Ectodermal cell (in vitro differentiated cells): ENCODE data around the gene NUCB1.

Experiments used
- H3K27ac ChIP-seq: 2 replicates; pipeline ENCODE4 v1.7.0; 2013; ENCODE audit warnings: mild to moderate bottlenecking, low read depth, low read length; ENCODE audit not compliant: insufficient read depth, poor library complexity, severe bottlenecking
- H3K27me3 ChIP-seq: 2 replicates; pipeline ENCODE4 v1.7.0; 2013; ENCODE audit warnings: mild to moderate bottlenecking, low read length; ENCODE audit not compliant: insufficient read depth, control insufficient read depth, poor library complexity, severe bottlenecking
- H3K36me3 ChIP-seq: one replicate; pipeline ENCODE4 v1.7.0; 2013; ENCODE audit warnings: low read length; ENCODE audit not compliant: control insufficient read depth, insufficient read depth
- H3K4me1 ChIP-seq: one replicate; pipeline ENCODE4 v1.7.0; 2013; ENCODE audit warnings: low read length; ENCODE audit not compliant: control insufficient read depth, insufficient read depth
- H3K4me3 ChIP-seq: 2 replicates; pipeline ENCODE4 v1.7.0; 2013; ENCODE audit warnings: low read depth, low read length, control low read depth; ENCODE audit not compliant: insufficient read depth
- H3K9me3 ChIP-seq: 2 replicates; pipeline ENCODE4 v1.7.0; 2013; ENCODE audit warnings: mild to moderate bottlenecking, low read length, moderate library complexity; ENCODE audit not compliant: control insufficient read depth
- WGBS, 2 experiments: methylation state at CpG; one replicate each; pipeline ENCODE4 v1.1.7; 2013; ENCODE audit warnings: missing lambda C conversion rate in 2 of 2; 5-methylcytosine and 5-hydroxymethylcytosine counted together

NUCB1 gene

DNA sequence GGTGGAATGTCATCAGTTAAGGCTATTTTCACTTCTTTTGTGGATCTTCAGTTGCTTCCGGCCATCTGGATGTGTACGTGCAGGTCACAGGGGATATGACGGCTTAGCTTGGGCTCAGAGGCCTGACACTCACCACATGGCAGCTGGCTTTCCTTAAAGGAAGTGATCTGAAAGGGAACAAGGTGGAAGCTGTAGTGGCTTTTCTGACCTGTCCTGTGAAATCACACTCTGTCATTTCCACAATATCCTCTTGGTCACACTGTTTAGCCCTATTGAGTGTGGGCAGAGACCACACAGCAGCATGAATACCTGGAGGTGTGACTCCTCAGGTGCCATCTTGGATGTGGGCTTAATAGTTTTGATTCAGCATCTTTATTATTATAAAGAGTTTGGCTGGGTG lies 50.0 kb downstream of the NUCB1 start:
- Histone ChIP-seq H3K27ac (no peak overlapping the region), H3K4me3 (no peak overlapping the region), H3K9me3 (no peaks in the 10 kb centered on the region), H3K4me1 (no peaks in the 10 kb centered on the region), H3K36me3 (no peaks in the 10 kb centered on the region), H3K27me3 (no peaks in the 10 kb centered on the region)
- 93 to 94% methylated on average over 3 of the region's 3 CpGs for WGBS, 2 experiments

- H3K4me1 ChIP-seq, result peaks cover 6% of the 10 kb centered on the region
- H3K27me3 ChIP-seq, result no peaks in the 10 kb centered on the region
- no peaks in the 10 kb centered on the region for H3K9me3 ChIP-seq
- H3K36me3 ChIP-seq, result no peaks in the 10 kb centered on the region
- H3K27ac ChIP-seq, result no peak overlapping the region
- H3K4me3 ChIP-seq, result no peak overlapping the region
- WGBS, 2 experiments, result 77 to 84% methylated on average over 8 to 9 of the region's 9 CpGs
These were observed 50.9 kb downstream of the NUCB1 start for GRCh38 chr19:48950830-48951519.

GRCh38 chr19:48953141-48953540 lies 53.0 kb downstream of the NUCB1 start:
- H3K4me3 ChIP-seq, result no peak overlapping the region
- H3K27ac ChIP-seq, result no peak overlapping the region
- no peaks in the 10 kb centered on the region for H3K27me3 ChIP-seq
- H3K9me3 ChIP-seq, result no peaks in the 10 kb centered on the region
- peaks cover 6% of the 10 kb centered on the region for H3K4me1 ChIP-seq
- H3K36me3 ChIP-seq, result peaks cover 7% of the 10 kb centered on the region
- 91 to 94% methylated on average over 4 of the region's 4 CpGs for WGBS, 2 experiments

GRCh38 chr19:48953990-48954594 lies 54.0 kb downstream of the NUCB1 start:
- no peaks in the 10 kb centered on the region for H3K27me3 ChIP-seq
- WGBS, 2 experiments, result 77 to 79% methylated on average over 11 of the region's 11 CpGs
- peak overlapping the region; percentile 98 for H3K4me3 ChIP-seq
- peaks cover 7% of the 10 kb centered on the region for H3K36me3 ChIP-seq
- H3K27ac ChIP-seq, result no peak overlapping the region
- H3K9me3 ChIP-seq, result no peaks in the 10 kb centered on the region
- H3K4me1 ChIP-seq, result peaks cover 6% of the 10 kb centered on the region

- Histone ChIP-seq H3K27me3 (no peaks in the 10 kb centered on the region), H3K4me3 (peak within 1 kb of the TSS; percentile 98), H3K27ac (peak within 1 kb of the TSS; percentile 79), H3K4me1 (peaks cover 6% of the 10 kb centered on the region), H3K9me3 (no peaks in the 10 kb centered on the region), H3K36me3 (peaks cover 7% of the 10 kb centered on the region)
- WGBS, 2 experiments, result 1% methylated on average over 71 of the region's 71 CpGs
These were observed 54.6 kb downstream of the NUCB1 start, which contains the start of gene BAX for GRCh38 chr19:48954595-48955307. Gene BAX (plus strand): TSS chr19:48954875. CDS start chr19:48954929, 54 bp downstream.

DNA sequence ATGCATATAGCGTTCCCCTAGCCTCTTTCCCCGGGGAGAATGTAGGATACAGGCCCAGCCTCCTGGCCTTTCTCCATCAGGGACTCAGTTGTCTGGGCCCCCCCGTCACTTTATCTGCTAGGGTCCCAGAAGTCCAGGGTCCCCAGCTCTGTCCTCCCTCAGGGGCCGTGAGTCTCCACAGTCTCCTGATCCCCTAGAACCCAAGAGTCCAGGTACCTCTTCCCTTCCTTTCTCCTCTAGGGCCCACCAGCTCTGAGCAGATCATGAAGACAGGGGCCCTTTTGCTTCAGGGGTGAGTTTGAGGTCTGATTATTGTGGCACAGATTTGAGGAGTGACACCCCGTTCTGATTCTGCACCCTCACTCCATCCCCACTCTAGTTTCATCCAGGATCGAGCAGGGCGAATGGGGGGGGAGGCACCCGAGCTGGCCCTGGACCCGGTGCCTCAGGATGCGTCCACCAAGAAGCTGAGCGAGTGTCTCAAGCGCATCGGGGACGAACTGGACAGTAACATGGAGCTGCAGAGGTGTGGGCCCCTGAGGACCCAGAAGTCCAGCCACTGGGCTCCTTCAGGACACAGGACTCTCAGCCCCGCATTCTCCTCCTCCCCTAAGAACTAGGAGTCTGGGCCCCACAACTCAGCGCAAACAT lies 55.3 kb downstream of the NUCB1 start:
- H3K27me3 ChIP-seq, result no peaks in the 10 kb centered on the region
- H3K9me3 ChIP-seq, result no peaks in the 10 kb centered on the region
- peak overlapping the region; percentile 98 for H3K4me3 ChIP-seq
- H3K4me1 ChIP-seq, result peaks cover 6% of the 10 kb centered on the region
- peaks cover 7% of the 10 kb centered on the region for H3K36me3 ChIP-seq
- WGBS, 2 experiments, result 62 to 66% methylated on average over 16 of the region's 16 CpGs
- peak overlapping the region; percentile 79 for H3K27ac ChIP-seq

GRCh38 chr19:48958006-48958405 lies 57.9 kb downstream of the NUCB1 start:
- Histone ChIP-seq H3K27me3 (no peaks in the 10 kb centered on the region), H3K36me3 (peaks cover 12% of the 10 kb centered on the region), H3K4me3 (no peak overlapping the region), H3K27ac (no peak overlapping the region), H3K4me1 (peaks cover 9% of the 10 kb centered on the region), H3K9me3 (no peaks in the 10 kb centered on the region)
- WGBS, 2 experiments, result 94 to 97% methylated on average over 8 of the region's 8 CpGs

GRCh38 chr19:48959341-48960239 lies 59.5 kb downstream of the NUCB1 start:
- WGBS, 2 experiments, result 88 to 90% methylated on average over 16 of the region's 16 CpGs

DNA sequence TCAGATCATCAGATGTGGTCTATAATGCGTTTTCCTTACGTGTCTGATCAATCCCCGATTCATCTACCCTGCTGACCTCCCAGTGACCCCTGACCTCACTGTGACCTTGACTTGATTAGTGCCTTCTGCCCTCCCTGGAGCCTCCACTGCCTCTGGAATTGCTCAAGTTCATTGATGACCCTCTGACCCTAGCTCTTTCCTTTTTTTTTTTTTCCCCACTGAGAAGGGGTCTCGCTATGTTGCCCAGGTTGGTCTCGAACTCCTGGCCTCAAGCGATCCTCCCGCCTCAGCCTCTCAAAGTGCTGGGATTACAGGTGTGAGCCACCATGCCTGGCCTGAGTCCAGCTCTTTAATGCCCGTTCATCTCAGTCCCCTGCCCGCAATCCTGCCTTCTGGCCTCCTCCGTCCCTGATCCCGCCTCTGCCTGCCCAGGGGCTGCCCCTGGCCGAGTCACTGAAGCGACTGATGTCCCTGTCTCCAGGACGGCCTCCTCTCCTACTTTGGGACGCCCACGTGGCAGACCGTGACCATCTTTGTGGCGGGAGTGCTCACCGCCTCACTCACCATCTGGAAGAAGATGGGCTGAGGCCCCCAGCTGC lies 61.0 kb downstream of the NUCB1 start:
- Histone ChIP-seq H3K36me3 (peaks cover 13% of the 10 kb centered on the region), H3K27ac (no peak overlapping the region), H3K4me1 (peaks cover 20% of the 10 kb centered on the region), H3K4me3 (no peak overlapping the region), H3K27me3 (no peaks in the 10 kb centered on the region), H3K9me3 (no peaks in the 10 kb centered on the region)
- WGBS, 2 experiments, result 92 to 94% methylated on average over 19 of the region's 19 CpGs

More at GRCh38 chr19:48959341-48960239, 59.5 kb downstream of the NUCB1 start:
- H3K27ac ChIP-seq, result no peak overlapping the region
- H3K36me3 ChIP-seq, result peaks cover 12% of the 10 kb centered on the region
- H3K9me3 ChIP-seq, result no peaks in the 10 kb centered on the region
- no peak overlapping the region for H3K4me3 ChIP-seq
- H3K27me3 ChIP-seq, result no peaks in the 10 kb centered on the region
- peaks cover 25% of the 10 kb centered on the region for H3K4me1 ChIP-seq
